GM19372 (cell line): Measurements from ENCODE around the gene ANKFY1.

Experiments
- ATAC-seq: cut with Tn5 transposase; IDR thresholded peaks from one replicate; pipeline ENCODE4 v1.9.1; 2021; ENCODE audit warnings: mild to moderate bottlenecking, low read depth, moderate library complexity; ENCODE audit not compliant: unreplicated experiment

ANKFY1 gene

DNA sequence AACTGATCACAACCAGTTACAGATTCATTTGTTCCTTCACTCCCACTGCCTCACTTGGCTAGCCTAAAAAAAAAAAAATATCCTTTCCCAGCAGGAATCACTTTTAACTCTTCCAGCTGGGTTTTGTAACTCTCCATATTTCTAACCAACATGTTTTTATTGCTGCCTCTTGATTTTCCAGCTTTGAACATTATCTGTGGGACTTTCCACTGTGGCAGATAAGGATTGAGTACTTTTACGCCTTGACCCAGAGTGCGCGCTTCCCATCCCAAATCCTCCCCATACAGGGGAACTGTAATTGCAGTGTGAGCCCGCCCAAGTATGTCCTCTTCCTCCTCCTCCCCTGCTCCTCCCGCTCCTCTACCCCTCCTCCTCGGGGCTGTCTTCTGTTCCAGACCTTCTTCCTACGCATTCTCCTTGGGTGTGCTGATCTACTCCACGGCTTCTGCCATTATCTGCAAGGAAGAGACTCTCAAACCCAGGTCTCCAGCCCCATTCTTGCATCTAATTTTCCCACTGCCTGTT lies 77.4 kb downstream of the ANKFY1 start:
- ATAC-seq: no peak

DNA sequence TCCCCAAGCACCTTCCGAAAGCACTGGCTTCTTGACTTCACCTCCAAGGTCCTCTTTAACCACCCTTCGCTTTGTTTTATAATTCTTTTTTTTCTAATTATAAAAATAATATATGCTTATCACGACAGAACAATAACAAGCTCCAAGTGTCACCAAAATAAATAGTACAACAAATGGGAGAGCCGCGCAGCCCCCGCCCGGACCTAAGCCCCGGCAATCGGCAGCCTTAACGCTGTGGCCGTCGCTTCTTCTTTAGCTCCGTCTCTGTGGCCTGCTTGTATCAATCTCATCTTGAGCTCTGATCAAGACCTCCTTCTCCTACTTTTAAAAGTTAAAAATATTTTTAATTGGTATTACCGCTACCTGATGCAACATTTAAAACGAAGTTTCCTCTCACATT lies 78.1 kb downstream of the ANKFY1 start:
- no peak for ATAC-seq

DNA sequence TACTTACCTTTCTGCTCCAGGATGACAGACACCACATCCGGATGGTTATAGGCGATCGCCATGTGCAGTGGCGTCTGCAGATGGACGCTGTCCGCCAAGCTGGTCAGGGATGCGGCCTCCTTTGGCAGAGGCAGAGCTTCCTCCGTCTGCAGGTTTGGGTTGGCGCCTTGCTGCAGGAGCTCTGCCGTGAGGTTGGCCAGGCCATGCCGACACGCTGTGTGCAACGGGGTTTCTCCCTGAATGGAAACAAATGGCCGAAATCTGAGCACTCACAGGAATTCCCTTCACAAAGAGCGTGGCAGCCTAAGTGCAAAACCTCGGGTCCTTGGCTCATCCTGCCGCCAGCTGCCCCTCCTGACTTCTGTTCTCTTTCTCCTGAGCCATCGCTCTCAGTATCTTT lies 79.0 kb downstream of the ANKFY1 start:
- ATAC-seq: no peak

DNA sequence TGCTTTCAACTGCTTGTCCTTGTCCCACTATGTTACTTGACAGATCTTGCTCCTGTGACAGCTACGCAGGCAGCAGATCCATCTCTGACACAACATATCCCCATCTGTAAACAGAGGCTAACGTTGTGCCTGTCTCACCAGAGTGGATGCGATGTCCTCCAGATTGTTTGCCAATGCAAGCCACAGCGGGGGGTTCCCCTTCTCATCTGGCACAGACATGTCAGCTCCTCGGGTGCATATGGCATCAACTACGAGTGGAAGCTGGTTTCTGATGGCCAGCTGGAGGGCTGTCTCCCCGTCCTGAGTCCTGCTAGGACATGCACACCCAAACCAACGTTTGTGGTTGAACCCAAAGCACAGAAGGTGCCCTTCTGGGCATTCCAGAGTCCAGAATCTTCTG lies 81.7 kb downstream of the ANKFY1 start:
- ATAC-seq: no peak

GRCh38 chr17:4180791-4181190 lies 83.0 kb downstream of the ANKFY1 start:
- no peak for ATAC-seq

DNA sequence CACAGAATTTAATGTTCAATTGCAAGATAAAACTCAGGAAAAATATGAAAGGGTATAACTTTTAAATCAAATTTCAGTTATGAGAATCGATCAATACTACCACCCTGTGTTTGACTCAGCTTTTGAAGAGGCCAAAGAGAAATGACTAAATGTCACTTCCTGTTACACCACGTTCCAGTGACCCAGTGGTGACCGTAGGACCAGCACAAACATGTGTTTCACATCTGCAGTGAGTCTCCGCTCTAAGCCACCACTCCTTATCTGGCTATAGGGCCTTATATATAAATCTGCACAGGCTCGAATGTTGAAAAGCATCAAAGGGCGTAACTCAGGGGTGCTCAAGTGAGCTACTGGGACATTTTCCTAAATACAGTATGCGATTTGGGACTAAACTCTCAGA lies 84.7 kb downstream of the ANKFY1 start:
- no peak for ATAC-seq

DNA sequence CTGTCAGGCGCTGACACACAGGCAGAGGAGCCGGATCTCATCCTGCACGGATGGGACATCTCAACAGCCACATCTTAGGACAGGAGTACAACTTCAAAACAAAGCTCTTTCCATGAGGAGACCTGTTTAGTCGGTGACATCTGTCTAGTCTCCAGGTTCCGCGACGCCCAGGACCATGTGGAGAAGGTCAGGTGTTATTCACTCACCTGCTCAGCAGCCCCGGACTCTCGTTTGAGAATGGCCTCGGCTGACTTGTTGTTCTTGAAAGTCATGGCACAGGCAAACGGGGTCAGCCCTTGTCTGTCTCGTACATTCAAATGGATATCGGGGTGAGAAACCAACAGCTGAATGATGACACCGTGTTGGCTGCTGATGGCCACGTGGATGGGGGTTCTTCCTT lies 85.1 kb downstream of the ANKFY1 start:
- ATAC-seq: no peak

DNA sequence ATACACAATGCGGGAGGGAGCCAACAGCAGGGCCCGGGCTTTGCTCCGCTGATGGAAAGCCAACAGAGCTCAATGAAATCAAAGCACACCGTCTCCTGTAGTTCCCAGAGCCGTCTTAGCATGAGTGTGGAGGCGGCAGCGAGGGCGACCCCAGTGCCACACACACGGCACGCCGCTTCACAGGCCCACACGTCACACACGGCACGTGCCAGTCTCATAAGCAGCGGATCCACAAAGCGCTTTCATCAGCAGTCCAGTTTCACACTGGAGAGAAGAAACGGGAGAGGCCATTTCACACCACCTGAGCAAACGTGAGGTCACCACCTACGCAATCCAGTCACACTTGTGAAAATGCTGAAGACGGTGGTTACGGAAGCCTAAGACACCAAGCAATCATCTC lies 86.0 kb downstream of the ANKFY1 start:
- no peak for ATAC-seq

DNA sequence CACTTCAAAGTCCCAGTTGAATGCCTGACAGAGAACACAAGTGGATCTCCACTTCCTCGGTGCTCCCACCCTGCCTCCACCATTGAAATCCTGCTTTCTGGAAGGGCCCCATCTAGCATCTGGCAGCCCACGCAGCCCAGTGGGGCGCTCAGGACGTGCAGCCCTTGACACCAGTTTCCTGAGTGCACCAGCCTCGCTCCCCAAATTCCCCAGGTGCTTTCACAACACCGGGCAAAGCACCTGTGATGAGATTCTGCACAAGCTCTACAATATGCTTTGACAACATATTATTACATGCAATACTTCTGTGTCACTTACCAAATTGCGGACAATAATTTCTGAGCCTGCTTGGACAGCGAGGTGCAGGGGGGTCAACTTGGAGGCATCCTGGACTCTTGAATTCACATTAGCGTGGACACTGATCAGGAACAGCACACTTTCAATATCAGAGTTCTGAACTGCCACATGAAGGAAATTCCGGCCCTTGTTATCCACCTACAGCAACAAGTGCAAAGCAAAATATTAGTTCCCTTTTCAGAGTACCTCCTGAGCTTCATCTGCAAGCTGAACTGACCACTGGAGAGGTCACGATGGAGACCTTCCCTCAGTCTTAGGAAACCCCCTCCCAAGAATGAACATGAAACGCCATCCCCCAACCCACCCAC lies 86.8 kb downstream of the ANKFY1 start:
- ATAC-seq: no peak

- ATAC-seq: no peak
Observed at GRCh38 chr17:4175921-4176807, 87.6 kb downstream of the ANKFY1 start.

DNA sequence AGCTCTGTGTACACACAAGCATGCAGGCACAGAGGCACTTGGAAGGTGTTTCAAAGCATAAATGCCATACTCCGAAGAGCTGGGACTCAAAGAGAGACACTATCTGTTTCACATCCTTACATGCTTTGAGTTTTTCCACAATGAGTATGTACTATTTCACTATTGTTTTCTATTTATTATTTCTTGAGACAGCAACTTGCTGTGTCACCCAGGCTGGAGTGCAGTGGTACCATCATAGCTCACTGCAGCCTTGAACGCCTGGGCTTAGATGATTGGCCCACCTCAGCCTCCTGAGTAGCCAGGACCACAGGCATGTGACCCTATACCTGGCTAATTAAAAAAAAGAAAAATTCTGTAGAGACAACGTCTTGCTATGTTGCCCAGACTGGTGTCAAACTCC lies 89.2 kb downstream of the ANKFY1 start:
- ATAC-seq: no peak

- ATAC-seq: no peak
Observed at GRCh38 chr17:4173781-4174180, 90.0 kb downstream of the ANKFY1 start.

- ATAC-seq: no peak
Observed at GRCh38 chr17:4172356-4172755, 91.4 kb downstream of the ANKFY1 start.

- ATAC-seq: no peak
Observed at GRCh38 chr17:4170639-4171280, 93.0 kb downstream of the ANKFY1 start.

GRCh38 chr17:4167786-4168185 lies 96.0 kb downstream of the ANKFY1 start:
- ATAC-seq: no peak

DNA sequence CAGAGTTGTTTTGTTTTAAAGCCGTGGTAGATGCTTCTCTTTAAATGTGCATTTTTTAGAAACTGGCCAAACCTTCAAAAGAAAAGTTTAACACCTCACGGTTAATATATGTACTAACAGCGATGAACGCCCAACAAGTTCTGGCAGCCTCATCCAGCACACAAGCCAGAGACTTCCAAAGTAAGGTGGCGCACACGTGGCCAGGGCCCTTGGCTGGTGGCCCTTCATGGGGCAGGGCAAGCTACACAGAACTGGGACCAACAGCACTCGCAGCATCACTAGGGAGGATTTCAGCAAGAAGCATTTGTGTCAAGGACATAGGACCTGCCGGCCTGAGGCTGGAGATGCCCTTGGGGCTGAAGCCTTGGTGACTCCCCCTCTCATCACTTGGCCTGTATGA lies 97.4 kb downstream of the ANKFY1 start:
- no peak for ATAC-seq

DNA sequence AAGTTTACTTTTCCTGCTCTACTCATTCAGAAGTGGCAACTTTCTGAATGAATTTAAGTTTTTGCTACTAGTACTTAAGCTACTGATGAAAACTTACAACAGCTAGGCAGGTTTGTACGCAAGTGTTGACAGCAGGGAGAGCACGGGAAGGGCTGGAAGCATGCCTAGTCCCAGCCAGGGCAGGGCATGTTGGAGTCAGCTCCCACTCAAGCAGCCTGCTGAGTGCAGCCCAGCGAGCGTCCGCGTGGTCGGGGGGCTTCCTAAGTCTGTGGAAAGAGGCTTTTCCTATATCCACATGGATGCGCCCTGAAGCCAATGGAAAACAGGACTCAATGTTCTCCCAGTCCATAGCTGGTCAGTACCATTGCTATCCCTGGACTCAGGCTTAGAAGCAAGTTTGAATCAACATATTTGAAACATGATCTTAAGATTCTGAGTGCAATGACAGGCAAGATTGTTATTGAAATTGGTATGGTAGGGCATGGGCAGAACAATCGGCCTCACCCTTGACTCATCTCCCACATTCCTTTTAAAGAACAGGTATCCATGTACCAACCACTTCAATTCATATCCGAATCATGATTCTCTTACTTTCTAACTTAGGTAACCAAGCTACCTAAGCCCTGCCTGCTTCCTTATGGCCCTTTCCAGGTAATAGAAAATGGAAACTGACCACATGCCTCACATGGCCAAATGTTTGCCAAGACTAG lies 98.3 kb downstream of the ANKFY1 start:
- no peak for ATAC-seq

DNA sequence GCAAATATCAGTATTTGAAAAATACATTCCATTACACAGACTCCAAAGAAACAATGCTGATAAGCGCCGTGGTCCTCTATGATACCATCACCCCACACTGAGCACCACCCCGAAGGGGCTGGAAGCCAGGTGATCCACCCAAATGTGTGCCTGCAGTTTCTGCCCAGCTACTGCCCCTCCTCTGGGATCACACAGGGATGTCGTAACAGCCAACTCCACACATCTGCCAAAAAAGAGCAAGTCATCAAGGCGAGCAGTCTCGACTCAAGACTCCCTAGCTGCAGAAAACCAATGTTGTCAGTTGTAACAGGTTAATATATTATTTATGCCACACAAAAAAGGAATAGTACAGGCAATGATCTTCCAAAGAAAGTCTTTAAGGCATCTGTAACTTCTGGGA lies 99.8 kb downstream of the ANKFY1 start:
- ATAC-seq: no peak

- ATAC-seq: no peak
Observed at GRCh38 chr17:4162775-4163466, 100.9 kb downstream of the ANKFY1 start.

- ATAC-seq: no peak
Observed at GRCh38 chr17:4162321-4162720, 101.5 kb downstream of the ANKFY1 start.
